Activated CD8-positive, alpha-beta T cell treated with anti-CD3 and anti-CD28 coated beads, Interleukin-2, amount 10 ng/mL, durations not matched to agents 7 days and 5 days (primary cell): ENCODE measurements around the gene ADK. TPM values are rescaled to one million over a fixed set of nuclear protein-coding genes. Genes with fewer than 3 reads are reported as not detected.
"Not testable (repeated sequence)": the region's sequence is repeated elsewhere in the genome, so short reads cannot be mapped to it uniquely, and the experiment has no call there.

Experiments
- ATAC-seq: fragments of 150-1000 bp; cut with Tn5 transposase; one replicate; pipeline ENCODE4 v1.10.0; 2021; ENCODE audit warnings: moderate library complexity
- CTCF ChIA-PET: fragments of 350-600 bp; sonication (Branson Sonifier 250); formaldehyde crosslinking; loops from one replicate; lab custom pipeline; 2021; ENCODE audit warnings: antibody characterized with exemption; lab: Charles Lee
- POLR2A ChIA-PET: fragments of 350-600 bp; sonication (Branson Sonifier 250); formaldehyde crosslinking; loops from one replicate; lab custom pipeline; 2021; ENCODE audit warnings: antibody characterized with exemption; lab: Charles Lee
- DNase-seq: peaks from one replicate; pipeline ENCODE4 v3.0.0-alpha.2; 2020
- H3K27ac Mint-ChIP-seq: one replicate; pipeline ENCODE4 v1.8.0; 2021; ENCODE audit warnings: mild to moderate bottlenecking, mixed read lengths
- H3K27me3 Mint-ChIP-seq: one replicate; pipeline ENCODE4 v1.8.0; 2021; ENCODE audit warnings: low read depth, mixed read lengths
- H3K36me3 Mint-ChIP-seq: one replicate; pipeline ENCODE4 v1.8.0; 2021; ENCODE audit warnings: low read depth, mixed read lengths
- H3K4me1 Mint-ChIP-seq: one replicate; pipeline ENCODE4 v1.8.0; 2021; ENCODE audit warnings: low read depth, mixed read lengths
- H3K4me3 Mint-ChIP-seq: one replicate; pipeline ENCODE4 v1.8.0; 2021; ENCODE audit warnings: mild to moderate bottlenecking, mixed read lengths
- H3K9me3 Mint-ChIP-seq: one replicate; pipeline ENCODE4 v1.8.0; 2022; ENCODE audit warnings: mixed read lengths; ENCODE audit not compliant: insufficient read depth
- total RNA-seq, 2 experiments: library from RNA; stranded (reverse); gene quantifications; one replicate each; pipeline ENCODE4 v1.2.3, GENCODE V29; 2021

Gene ADK
- total RNA-seq, 2 experiments from 2014 or later = 40.2 to 42.1 TPM

DNA sequence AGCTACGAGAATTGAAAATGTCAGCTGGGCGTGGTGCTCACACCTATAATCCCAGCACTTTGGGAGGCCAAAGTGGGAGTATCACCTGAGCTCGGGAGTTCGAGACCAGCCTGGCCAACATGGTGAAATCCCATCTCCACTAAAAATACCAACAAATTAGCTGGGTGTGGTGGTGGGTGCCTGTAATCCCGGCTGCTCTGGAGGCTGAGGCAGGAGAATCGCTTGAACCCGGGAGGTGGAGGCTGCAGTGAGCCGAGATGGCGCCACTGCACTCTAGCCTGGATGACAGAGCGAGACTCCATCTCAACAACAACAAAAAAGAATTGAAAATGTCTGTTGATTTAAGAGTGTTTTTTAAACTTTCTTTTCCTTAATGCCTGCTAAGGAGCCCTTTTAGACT, 4.0 kb upstream of the ADK start:
- Mint-ChIP-seq H3K4me1 (peaks cover 21% of the 10 kb centered on the region), H3K36me3 (peaks cover 16% of the 10 kb centered on the region)
- H3K27ac Mint-ChIP-seq, POLR2A ChIA-PET, H3K27me3 Mint-ChIP-seq, DNase-seq, H3K4me3 Mint-ChIP-seq, ATAC-seq, H3K9me3 Mint-ChIP-seq: not testable (repeated sequence)
- CTCF ChIA-PET = interaction anchor here (0.7 to 5.0 kb wide), 3 partner anchors 19 to 66 kb away, joined by 3 to 27 read pairs (median 4); no protein-coding TSS in a partner anchor

DNA sequence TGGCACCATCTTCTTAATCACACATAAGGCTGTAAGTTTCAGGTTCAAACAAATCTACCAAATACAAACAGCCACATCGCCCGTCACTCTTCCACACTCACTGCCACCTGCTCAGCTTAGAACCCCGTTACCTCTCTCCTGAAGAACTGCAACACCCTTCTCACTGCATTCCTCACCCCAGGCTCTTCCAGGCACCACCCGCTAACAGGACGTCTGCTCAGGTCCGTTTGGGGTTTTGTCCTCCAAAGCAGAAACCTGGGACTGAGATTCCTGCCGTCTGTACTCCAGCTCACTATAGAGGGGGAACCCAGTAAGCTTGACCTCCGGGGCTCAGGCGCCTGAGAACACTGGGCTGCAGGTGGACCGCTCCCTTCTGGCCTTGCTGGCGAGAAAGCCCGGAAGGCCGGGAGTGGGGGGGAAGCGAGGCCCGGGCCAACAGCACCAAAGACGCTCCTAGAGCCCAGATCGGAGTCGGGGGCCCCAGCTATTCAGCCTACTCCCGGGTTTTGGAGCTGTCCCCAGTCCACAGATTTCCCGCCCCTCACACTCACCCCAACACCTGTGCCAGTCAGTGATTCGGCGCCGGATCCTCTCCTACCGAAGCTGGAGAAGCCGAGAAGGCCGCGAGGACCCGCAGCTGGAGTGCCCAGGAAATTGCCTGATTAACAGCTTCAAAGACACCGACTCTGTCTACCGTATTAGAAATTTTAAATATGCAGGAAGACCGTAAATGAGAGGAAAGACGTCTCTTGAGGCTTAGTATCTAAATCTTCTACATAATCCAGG, 624 bp upstream of the ADK start, which contains the start of gene AP3M1:
AP3M1 (minus strand) TSS at position 625 of the 786 bp plus-strand sequence. CDS start 12,449 bp downstream, outside the sequence.
- no peaks in the 10 kb centered on the region for H3K9me3 Mint-ChIP-seq
- ATAC-seq = peak; percentile 70
- no peak within 1 kb of the TSS for H3K27ac Mint-ChIP-seq
- peak; percentile 88 for DNase-seq
- H3K36me3 Mint-ChIP-seq = peaks cover 12% of the 10 kb centered on the region
- H3K4me3 Mint-ChIP-seq = no peak within 1 kb of the TSS
- H3K27me3 Mint-ChIP-seq = no peaks in the 10 kb centered on the region
- ChIA-PET POLR2A (interaction anchor here (0.5 to 2.6 kb wide), 15 partner anchors 15 to 734 kb away, joined by 3 to 20 read pairs (median 4); no protein-coding TSS in a partner anchor), CTCF (interaction anchor here (0.7 to 5.0 kb wide), 7 partner anchors 12 to 1086 kb away, joined by 3 to 27 read pairs (median 5); partner anchors contain the start of gene COMTD1)
- H3K4me1 Mint-ChIP-seq = peaks cover 30% of the 10 kb centered on the region

DNA sequence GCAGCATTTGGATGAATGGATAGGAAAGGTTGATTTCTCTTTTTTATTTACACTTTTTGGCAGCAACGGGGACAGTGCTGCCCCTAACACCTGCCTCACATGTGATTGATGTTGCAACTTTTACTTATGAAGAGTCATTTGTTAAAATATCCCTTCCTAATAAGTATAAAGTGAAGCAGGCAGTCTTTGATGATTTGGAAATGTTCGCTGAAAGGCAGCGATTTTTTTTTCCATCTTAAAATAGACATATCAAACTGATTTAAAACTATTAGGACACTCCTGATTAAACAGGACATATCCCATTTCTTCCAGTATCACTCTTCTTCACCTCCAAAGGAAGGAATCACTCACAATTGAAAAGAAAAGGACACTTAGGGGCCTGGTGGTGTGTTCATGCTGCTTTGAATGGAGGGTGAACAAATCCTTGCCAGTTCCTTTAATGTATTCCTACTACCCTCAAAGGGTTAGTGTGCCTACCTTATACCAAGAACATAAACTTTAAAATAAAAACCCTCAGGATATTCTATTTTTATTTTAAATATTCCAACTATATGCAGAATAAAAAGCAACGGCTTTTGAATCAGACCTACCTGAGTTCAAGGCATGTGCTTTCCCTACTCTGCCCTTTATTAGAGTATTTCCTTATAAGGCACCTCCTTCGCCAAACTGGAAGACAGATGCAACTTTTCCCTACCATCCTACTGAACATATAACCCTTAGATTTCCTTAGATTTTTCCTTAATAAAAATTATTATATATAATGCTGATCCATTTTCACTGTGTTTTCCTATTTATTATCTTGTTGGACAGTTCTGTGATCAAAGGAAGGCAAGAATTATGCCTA, 1.1 kb downstream of the ADK start:
- H3K27ac Mint-ChIP-seq = no peak overlapping the region
- no peaks in the 10 kb centered on the region for H3K9me3 Mint-ChIP-seq
- peaks cover 27% of the 10 kb centered on the region for H3K4me1 Mint-ChIP-seq
- no peaks in the 10 kb centered on the region for H3K27me3 Mint-ChIP-seq
- no peak for ATAC-seq
- ChIA-PET CTCF (interaction anchor here (0.8 to 5.0 kb wide), 8 partner anchors 11 to 83 kb away, joined by 3 to 27 read pairs (median 4); no protein-coding TSS in a partner anchor), POLR2A (interaction anchor here (1.3 to 2.6 kb wide), 4 partner anchors 15 to 38 kb away, joined by 5 to 20 read pairs (median 10); no protein-coding TSS in a partner anchor)
- DNase-seq = no peak
- H3K36me3 Mint-ChIP-seq = peaks cover 6% of the 10 kb centered on the region
- H3K4me3 Mint-ChIP-seq = no peak overlapping the region

DNA sequence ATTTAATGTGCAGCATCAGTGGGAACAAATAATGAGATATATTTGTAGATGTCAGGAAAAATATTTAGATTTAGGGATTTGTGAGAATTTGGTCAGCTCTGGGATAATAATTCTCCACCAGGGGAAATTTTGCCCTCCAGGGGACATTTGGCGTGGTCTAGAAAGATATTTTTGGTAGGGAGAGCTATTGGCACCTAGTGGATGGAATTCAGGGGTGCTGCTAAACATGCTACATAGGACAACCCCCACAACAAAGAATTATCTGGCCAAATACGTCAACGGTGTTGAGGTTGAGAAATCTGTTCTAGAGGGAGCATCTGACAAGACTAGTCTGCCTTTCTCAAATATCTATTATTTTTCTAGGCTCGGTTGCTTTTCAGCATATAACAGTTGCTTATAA, 2.1 kb downstream of the ADK start:
- no peak overlapping the region for H3K4me3 Mint-ChIP-seq
- POLR2A ChIA-PET = no interaction called here
- ATAC-seq = no peak
- H3K36me3 Mint-ChIP-seq = peaks cover 2% of the 10 kb centered on the region
- H3K27ac Mint-ChIP-seq = no peak overlapping the region
- peaks cover 24% of the 10 kb centered on the region for H3K4me1 Mint-ChIP-seq
- CTCF ChIA-PET = interaction anchor here (0.7 to 1.4 kb wide), 4 partner anchors 13 to 60 kb away, joined by 3 to 5 read pairs (median 4); no protein-coding TSS in a partner anchor
- no peak for DNase-seq
- no peaks in the 10 kb centered on the region for H3K9me3 Mint-ChIP-seq
- no peaks in the 10 kb centered on the region for H3K27me3 Mint-ChIP-seq

DNA sequence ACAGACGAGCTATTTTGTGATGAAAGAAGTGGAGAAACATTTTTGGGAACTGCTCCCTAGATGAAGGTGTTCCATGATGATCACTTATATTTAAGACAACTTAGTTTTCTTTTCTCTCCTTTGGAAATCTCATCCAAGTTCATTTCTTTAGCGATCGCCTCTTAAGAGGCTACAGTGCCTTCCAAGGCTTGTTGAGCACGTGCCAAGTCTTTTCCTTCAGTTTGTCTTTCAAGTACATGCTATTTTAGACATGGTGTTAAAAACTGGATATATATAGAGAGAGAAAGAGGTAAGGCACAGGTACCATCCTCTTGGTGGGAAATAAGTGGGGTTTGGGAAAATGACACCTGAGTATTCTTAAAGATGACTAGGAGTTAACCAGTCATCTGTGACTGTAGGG, 2.7 kb downstream of the ADK start:
- Mint-ChIP-seq H3K27me3 (no peaks in the 10 kb centered on the region), H3K4me3 (no peak overlapping the region), H3K27ac (no peak overlapping the region), H3K36me3 (no peaks in the 10 kb centered on the region), H3K9me3 (no peaks in the 10 kb centered on the region), H3K4me1 (peaks cover 20% of the 10 kb centered on the region)
- CTCF ChIA-PET = interaction anchor here (0.7 to 1.4 kb wide), 3 partner anchors 13 to 37 kb away, joined by 3 to 5 read pairs (median 4); no protein-coding TSS in a partner anchor
- ATAC-seq = no peak
- DNase-seq = no peak
- POLR2A ChIA-PET = no interaction called here

DNA sequence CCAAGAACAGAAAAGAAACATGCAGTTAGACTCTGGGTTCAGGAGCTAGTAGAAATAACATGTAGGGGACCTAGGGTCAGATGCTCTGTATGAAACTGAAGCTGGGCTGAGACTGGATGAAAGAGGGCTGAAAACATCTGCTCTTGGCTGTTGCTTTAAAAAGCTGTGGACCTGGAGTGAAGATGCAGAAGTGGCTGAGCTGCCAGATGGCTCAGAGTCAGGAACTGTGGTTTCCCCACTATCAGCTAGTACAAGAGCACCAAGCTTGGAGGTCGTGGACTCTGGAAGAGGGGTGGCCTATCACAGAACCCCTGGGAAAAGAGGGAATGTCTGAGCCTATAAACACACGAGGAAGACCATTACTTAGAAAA, 5.9 kb downstream of the ADK start:
- Mint-ChIP-seq H3K9me3 (no peaks in the 10 kb centered on the region), H3K4me3 (no peak overlapping the region), H3K36me3 (no peaks in the 10 kb centered on the region), H3K27ac (no peak overlapping the region), H3K27me3 (no peaks in the 10 kb centered on the region), H3K4me1 (peaks cover 20% of the 10 kb centered on the region)
- ChIA-PET CTCF (interaction anchor here (1.2 to 2.7 kb wide), 3 partner anchors 11 to 88 kb away, joined by 3 to 11 read pairs (median 4); no protein-coding TSS in a partner anchor), POLR2A (interaction anchor here (1.1 kb wide), 1 partner anchor 20 kb away, joined by 3 read pairs; no protein-coding TSS in a partner anchor)
- ATAC-seq (no peak), DNase-seq (no peak)

DNA sequence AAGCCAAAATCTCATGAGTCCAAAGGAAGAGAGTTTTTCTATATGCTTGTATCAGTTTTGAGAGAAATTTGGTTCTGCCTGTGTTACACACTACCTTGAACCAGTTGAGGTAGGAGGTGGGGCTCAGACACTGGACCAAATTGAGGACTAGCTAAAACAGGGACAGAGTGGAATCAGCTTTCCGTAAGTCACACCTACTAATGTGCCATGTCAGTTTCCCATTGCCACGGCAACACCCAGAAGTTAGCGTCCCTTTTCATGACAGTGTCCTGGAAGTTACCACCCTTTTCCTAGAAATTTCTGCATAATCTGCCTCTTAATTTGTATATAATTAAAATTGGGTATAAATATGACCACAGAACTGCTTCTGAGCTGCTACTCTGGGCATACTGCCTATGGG, 9.0 kb downstream of the ADK start:
- Mint-ChIP-seq H3K27me3 (no peaks in the 10 kb centered on the region), H3K36me3 (peaks cover 2% of the 10 kb centered on the region), H3K9me3 (no peaks in the 10 kb centered on the region), H3K4me1 (peaks cover 17% of the 10 kb centered on the region), H3K27ac (no peak overlapping the region), H3K4me3 (no peak overlapping the region)
- DNase-seq = no peak
- CTCF ChIA-PET = no interaction called here
- POLR2A ChIA-PET = no interaction called here
- no peak for ATAC-seq

DNA sequence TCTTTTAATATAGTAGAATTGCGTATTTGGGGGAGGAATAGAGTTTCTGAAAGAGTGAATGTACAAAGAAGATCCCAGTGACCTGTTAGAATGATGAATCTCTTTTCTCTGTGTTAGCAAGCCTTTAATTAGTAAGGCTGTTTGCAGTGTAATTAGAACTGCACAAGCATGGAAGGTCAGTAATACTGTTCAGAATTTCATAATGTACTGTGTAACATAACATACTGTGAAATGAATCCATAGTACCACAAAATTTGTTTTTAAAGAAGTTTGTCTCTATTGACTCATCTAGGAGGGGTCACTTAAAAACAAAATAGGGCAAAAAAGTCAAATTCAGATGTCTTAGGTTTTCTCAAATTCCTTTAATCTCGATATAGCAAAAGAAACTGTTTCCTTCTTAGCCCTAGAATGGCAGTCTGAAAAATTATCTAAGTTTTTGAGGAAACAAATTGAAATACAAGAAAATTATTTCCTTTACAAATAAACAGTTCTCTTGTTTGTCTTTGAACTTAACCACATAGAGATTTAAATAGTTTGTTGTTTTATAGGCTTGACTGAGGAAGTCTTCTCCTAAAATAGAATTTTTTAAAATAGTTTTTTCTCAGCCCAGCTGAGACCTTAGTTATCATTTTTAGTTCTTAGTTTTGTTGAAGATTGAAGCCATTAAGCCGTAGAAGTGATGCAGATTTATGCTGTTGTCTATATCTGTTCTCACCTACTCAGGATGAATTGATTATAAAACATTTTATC, 12.5 kb downstream of the ADK start:
- ChIA-PET POLR2A (no interaction called here), CTCF (interaction anchor here (0.6 to 1.1 kb wide), 2 partner anchors 13 to 663 kb away, joined by 3 to 7 read pairs; partner anchors contain the start of genes ADK and AP3M1)
- Mint-ChIP-seq H3K27me3 (no peaks in the 10 kb centered on the region), H3K27ac (no peak overlapping the region), H3K36me3 (peaks cover 2% of the 10 kb centered on the region), H3K4me3 (no peak overlapping the region), H3K9me3 (no peaks in the 10 kb centered on the region), H3K4me1 (peaks cover 20% of the 10 kb centered on the region)
- ATAC-seq (no peak), DNase-seq (no peak)

DNA sequence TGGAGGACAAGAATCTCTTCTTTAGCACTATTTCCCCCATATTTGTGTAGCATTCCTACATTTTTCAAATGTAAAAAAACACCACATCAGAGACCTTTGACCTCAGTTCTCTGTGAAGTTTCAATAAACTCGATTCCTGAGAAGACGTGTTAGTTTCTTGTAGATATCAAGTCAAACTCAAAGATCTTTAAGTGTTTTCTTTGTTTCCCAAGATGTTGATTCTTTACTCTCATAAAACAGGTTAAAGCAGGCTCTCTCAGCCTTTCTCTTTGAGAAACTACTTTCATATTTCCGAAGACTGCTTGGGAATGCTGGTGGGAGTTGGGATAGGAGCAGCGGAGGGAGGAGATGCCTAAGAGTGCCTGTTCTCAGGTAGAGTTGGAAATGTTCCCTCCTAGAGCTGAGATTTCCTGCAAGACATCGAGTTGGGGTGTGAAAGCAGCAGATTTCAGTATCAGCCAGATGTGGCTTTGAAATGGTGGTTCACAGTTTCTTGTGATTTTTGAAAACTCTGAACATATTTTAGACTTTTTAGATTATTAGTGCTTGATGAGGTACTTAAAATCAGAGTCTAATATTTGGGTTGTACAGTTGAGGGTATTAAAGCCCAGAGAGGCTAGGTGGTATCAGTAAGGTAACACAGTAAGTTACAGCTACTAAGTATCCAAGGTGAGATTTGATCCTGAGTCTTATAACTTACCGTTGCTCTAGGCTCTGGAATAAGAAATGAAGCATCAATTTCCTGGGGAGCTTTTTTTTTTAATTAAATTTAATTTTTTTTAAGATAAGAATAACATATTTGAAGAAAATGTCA, 13.9 kb downstream of the ADK start:
- ChIA-PET POLR2A (interaction anchor here (1.0 kb wide), 2 partner anchors 13 to 15 kb away, joined by 3 to 6 read pairs; no protein-coding TSS in a partner anchor), CTCF (interaction anchor here (1.2 to 1.5 kb wide), 4 partner anchors 14 to 224 kb away, joined by 4 read pairs; partner anchors contain the start of gene ADK)
- Mint-ChIP-seq H3K4me3 (no peak overlapping the region), H3K27ac (no peak overlapping the region), H3K9me3 (no peaks in the 10 kb centered on the region), H3K27me3 (no peaks in the 10 kb centered on the region), H3K36me3 (peaks cover 2% of the 10 kb centered on the region), H3K4me1 (peaks cover 33% of the 10 kb centered on the region)
- DNase-seq (no peak), ATAC-seq (no peak)

DNA sequence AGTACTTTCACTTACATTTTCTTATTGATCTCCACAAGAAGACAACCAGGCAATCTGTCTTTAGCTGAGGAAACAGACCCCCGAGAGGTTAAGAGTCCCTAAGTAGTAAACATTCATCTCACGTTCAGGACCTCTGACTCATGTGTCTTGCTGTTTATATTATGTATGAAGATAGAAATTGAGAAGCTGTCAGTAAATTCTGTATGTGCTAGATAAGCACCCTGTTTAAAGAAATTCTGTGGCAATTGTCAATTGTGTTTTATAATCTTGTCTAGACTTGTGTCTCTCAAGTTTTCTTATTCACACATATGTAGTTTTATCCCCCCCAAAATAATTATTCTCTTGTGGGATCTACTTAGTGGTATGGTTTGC, 14.5 kb downstream of the ADK start:
- Mint-ChIP-seq H3K27ac (no peak overlapping the region), H3K27me3 (no peaks in the 10 kb centered on the region), H3K4me1 (peaks cover 33% of the 10 kb centered on the region), H3K9me3 (no peaks in the 10 kb centered on the region), H3K36me3 (peaks cover 2% of the 10 kb centered on the region), H3K4me3 (no peak overlapping the region)
- DNase-seq (no peak), ATAC-seq (no peak)
- ChIA-PET POLR2A (interaction anchor here (1.0 to 1.3 kb wide), 3 partner anchors 11 to 15 kb away, joined by 3 to 6 read pairs (median 4); no protein-coding TSS in a partner anchor), CTCF (interaction anchor here (1.2 to 1.5 kb wide), 4 partner anchors 14 to 225 kb away, joined by 4 read pairs; partner anchors contain the start of gene ADK)
